Ishikawa (cell line): ENCODE data around the gene EXOG.

ENCODE experiments used
- CEBPB ChIP-seq: IDR thresholded peaks from 2 replicates; pipeline ENCODE4 v1.6.1; 2012
- CREB1 ChIP-seq: IDR thresholded peaks from 2 replicates; pipeline ENCODE4 v1.6.1; 2012; ENCODE audit warnings: low read depth
- EP300 ChIP-seq: IDR thresholded peaks from 2 replicates; pipeline ENCODE4 v1.6.1; 2012; ENCODE audit warnings: borderline replicate concordance
- FOXM1 ChIP-seq: IDR thresholded peaks from 2 replicates; pipeline ENCODE4 v1.6.1; 2012; ENCODE audit warnings: low read depth, borderline replicate concordance
- MAX ChIP-seq: IDR thresholded peaks from 2 replicates; pipeline ENCODE4 v1.6.1; 2012
- NFIC ChIP-seq: IDR thresholded peaks from 2 replicates; pipeline ENCODE4 v1.6.1; 2012
- RAD21 ChIP-seq: IDR thresholded peaks from 2 replicates; pipeline ENCODE4 v1.6.1; 2012; ENCODE audit warnings: low read depth
- TAF1 ChIP-seq: IDR thresholded peaks from 2 replicates; pipeline ENCODE4 v1.6.1; 2012; ENCODE audit warnings: low read depth, mild to moderate bottlenecking
- TCF12 ChIP-seq: IDR thresholded peaks from 2 replicates; pipeline ENCODE4 v1.6.1; 2012; ENCODE audit warnings: low read depth
- TEAD4 ChIP-seq: IDR thresholded peaks from 2 replicates; pipeline ENCODE4 v1.6.1; 2012
- USF1 ChIP-seq: IDR thresholded peaks from 2 replicates; pipeline ENCODE4 v1.6.1; 2012
- YY1 ChIP-seq: IDR thresholded peaks from 2 replicates; pipeline ENCODE4 v1.6.1; 2012; ENCODE audit warnings: low read depth

DNA sequence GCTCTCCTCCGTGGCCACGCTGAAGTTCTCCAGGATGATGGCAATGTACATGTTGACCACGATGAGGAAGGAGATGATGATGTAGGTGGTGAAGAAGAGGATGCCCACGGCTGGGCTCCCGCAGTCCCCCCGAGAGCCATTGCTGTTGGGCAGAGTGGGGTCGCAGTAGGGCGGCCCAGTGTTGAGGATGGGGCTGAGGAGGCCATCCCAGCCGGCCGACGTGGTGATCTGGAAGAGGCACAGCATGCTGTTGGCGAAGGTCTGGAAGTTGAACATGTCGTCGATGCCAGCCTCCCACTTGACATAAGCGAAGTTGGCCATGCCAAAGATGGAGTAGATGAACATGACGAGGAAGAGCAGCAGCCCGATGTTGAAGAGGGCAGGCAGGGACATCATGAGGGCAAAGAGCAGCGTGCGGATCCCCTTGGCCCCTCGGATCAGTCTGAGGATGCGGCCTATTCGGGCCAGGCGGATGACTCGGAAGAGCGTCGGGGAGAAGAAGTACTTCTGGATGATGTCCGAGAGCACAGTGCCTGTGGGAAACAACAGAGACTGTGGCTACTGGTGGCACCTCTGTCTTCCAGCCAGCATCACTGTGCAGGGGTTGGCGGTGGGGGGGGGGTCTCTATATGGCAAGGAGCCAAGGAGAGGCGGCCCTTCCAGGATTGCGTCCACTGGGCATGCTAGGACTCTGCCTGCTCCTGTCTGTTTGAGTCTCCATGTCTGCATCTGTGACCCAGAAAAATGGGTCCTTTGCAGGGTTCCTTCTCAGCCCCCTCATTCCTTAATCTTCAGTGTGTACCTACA lies 55.1 kb downstream of the EXOG start:
- TF ChIP-seq FOXM1 (no peak), CREB1 (no peak), MAX (no peak), TCF12 (no peak), CEBPB (no peak), EP300 (no peak), RAD21 (no peak), USF1 (no peak), YY1 (no peak), NFIC (no peak), TEAD4 (no peak), TAF1 (no peak)
